Stimulated activated CD8-positive, alpha-beta memory T cell treated with anti-CD3 and anti-CD28 coated beads, Interleukin-7, amount 100 ng/mL, for 4 hours (primary cell): Measurements from ENCODE around the gene ARFGEF2.
"Not testable (repeated sequence)": the region's sequence is repeated elsewhere in the genome, so short reads cannot be mapped to it uniquely, and the experiment has no call there.

Experiments
- DNase-seq, 2 donors: peaks; one replicate each; pipeline ENCODE4 v3.0.0-alpha.2; 2020; ENCODE audit warnings: low read depth in 2 of 2

Gene ARFGEF2

GRCh38 chr20:48928832-48929725 is 7.6 kb downstream of the ARFGEF2 start:
- DNase-seq = no peak

DNA sequence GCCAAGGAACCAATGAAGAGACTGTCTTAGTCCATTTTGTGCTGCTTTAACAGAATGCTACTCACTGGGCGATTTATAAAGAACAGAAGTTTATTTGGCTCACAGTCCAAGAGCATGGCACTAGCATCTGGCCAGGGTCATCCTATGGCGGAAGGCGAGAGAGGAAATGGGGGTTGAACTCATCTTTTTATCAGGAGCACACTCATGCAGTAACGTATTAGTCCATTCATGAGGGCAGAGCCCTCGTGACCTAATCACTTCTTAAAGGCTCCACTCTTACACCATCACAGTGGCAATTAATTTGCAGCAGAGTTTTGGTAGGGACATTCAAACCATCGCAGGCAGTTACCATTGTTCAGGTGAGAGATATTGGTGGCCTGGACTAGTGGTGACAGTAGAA is 8.5 kb downstream of the ARFGEF2 start:
- DNase-seq = no peak

GRCh38 chr20:48930878-48931277 is 9.4 kb downstream of the ARFGEF2 start:
- DNase-seq = no peak

DNA sequence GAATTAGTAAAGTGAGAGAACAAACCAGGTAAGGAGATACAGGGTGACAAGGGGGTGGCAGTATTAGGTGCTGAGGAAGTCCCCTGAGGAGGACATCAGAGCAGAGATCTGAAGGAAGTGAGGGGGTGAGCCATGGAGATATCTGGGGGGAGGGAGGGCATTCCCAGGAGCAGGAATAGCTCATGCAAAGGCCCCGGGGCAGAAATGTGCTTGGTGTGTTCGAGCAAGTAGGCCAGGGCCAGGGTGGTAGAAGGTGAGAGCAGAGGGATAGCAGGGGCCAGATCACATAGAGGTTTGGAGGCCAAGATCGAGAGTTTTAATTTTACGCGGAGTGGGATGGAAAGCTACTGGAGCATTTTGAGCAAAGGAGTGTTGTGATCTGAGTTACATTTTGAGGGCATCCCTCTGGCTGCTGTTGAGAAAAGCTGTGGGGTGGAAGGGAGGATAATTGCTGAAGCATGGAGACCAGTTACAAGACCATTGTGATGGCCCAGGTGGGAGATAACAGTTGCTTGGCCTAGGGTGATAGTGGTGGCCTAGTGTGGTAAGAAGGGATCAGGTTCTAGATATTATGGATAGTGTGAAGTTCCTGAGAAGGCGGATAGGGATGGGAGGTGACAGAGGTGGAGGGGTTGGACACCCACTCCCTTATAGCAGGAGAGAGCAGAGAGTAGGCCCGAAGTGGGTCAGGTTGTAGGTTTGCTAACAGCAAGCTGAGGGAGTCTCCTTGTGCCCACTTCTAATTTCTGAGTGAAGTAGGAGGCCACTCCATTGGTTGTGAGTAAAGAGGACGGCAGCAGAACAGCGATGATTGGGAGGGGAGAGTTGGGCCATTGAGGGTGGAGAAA is 10.2 kb downstream of the ARFGEF2 start:
- no peak for DNase-seq

GRCh38 chr20:48932375-48932941 is 10.9 kb downstream of the ARFGEF2 start:
- DNase-seq = no peak

DNA sequence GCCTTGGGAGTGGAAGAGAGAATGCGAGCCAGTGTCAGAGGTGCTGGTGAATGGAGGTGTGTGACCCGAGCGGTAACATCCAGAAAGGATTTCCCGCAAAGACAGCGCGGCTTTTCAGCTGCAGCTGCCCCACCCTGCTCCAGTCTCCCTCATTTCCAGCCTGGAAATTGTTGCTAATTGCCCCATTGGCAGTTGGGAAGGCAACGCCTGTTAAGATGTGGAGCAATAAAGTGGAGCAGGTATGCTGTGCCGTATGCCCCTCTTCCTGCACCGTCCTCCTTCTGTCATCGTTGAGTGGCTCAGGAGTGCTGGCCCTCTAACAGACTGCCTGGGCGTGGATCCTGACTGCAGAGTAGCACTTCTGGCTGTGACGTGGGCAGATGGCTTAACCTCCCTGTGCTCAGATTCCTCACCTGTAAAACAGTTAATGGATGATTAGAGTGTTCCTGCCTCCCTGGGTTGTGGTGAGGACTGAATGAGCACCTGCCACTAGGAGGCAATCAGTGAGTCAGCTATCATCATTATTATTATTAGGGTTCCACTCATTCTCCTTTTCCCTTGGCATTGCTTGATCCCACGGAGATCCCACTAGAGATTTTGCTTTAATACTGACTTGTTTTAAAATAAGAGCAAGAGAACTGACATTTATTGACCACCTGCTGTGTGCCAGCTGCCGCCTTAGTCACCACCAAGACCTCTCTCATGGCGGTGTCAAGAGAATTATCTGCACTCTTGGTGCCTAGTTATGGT is 11.7 kb downstream of the ARFGEF2 start:
- no peak for DNase-seq

DNA sequence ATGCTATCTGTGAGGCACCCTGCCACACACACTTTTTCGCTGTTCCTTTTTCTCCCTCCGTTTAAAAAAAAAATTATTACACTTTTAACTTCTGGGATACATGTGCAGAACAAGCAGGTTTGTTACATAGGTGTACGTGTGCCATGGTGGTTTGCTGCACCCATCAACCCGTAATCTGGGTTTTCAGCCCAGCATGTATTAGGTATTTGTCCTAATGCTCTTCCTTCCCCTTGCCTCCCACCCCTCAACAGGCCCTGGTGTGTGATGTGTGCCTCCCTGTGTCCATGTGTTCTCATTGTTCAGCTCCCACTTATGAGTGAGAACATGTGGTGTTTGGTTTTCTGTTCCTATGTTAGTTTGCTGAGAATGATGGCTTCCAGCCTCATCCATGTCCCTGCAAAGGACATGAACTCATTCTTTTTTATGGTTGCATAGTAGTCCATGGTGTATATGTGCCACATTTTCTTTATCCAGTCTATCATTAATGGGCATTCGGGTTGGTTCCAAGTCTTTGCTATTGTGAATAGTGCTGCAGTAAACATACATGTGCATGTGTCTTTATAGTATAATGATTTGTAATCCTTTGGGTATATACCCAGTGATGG is 12.9 kb downstream of the ARFGEF2 start:
- not testable (repeated sequence) for DNase-seq

- DNase-seq = not testable (repeated sequence)
Measured at GRCh38 chr20:48934966-48935365, 13.5 kb downstream of the ARFGEF2 start.

GRCh38 chr20:48936178-48936577 is 14.7 kb downstream of the ARFGEF2 start:
- DNase-seq = not testable (repeated sequence)

GRCh38 chr20:48937674-48938073 is 16.2 kb downstream of the ARFGEF2 start:
- no peak for DNase-seq

- DNase-seq = no peak
Measured at GRCh38 chr20:48938670-48939069, 17.2 kb downstream of the ARFGEF2 start.

- no peak for DNase-seq
Measured at GRCh38 chr20:48940170-48940569, 18.7 kb downstream of the ARFGEF2 start.

DNA sequence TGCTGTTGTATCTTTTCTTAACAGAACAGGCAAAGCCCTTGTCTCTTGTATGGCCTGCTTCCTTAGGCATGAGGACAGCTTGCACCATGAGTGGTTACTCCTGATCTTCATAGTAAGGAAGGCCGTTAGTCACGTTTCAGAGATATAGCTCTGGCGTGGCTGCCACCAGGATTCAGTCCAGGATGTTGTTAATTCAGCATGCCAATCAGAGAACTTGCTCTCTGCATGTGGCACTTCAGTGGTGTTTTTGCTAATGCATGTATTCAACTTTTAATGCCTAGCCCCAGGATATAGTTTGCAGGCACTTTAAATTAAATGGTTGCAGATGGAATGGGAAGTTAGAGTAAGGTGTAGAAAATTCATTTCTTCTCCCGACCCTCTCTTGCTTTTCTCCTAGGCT is 20.0 kb downstream of the ARFGEF2 start:
- DNase-seq = no peak

DNA sequence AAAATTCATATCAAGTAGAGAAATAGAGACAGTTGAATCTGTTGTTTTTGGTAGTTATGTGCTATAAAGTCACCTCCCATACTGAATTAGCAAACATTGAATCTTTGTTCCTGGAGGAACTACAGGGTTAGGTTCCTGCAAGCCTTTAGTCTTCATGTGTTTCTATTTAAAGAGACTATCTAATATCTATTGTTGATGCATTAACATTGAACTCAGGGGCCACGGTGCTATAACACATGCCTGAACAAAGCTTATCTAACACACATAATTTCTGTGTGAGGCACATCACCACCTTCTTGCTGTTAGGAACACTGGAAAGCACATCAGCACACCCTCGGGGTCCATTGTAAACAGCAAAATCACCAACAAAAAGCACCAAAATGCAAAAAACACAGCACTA is 21.2 kb downstream of the ARFGEF2 start:
- no peak for DNase-seq

GRCh38 chr20:48944663-48945297 is 23.3 kb downstream of the ARFGEF2 start:
- DNase-seq = no peak

- no peak for DNase-seq
Measured at GRCh38 chr20:48945840-48946514, 24.5 kb downstream of the ARFGEF2 start.

DNA sequence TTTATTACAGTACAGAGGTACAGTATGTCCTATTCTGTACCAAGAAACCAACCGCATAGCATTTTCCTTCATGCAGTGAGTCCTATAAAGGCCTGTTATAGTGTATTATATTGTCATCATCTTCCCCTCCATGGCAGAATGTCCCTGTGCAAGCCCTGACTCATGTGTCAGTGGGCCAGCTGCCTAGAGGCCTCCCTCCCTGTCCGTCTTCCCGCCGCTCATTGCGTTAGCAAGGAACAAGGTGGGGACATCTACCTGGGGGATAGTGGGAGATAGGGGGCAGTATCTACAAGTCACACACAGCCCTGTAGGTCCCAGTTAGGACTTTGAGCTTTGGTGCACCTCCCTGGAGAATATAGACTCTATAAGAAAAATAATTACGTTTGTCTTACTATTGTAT is 27.1 kb downstream of the ARFGEF2 start:
- no peak for DNase-seq

- no peak for DNase-seq
Measured at GRCh38 chr20:48949304-48950170, 28.0 kb downstream of the ARFGEF2 start.

GRCh38 chr20:48951041-48951440 is 29.5 kb downstream of the ARFGEF2 start:
- no peak for DNase-seq
